ENCODE data around the gene ABCA7. TPM values are rescaled to one million over a fixed set of nuclear protein-coding genes. Genes with fewer than 3 reads are reported as not detected.
"Not testable (repeated sequence)": the region's sequence is repeated elsewhere in the genome, so short reads cannot be mapped to it uniquely, and the experiment has no call there.

The ABCA7 gene
- total RNA-seq, 1 experiment from 2014 or later, result 23.8 TPM

DNA sequence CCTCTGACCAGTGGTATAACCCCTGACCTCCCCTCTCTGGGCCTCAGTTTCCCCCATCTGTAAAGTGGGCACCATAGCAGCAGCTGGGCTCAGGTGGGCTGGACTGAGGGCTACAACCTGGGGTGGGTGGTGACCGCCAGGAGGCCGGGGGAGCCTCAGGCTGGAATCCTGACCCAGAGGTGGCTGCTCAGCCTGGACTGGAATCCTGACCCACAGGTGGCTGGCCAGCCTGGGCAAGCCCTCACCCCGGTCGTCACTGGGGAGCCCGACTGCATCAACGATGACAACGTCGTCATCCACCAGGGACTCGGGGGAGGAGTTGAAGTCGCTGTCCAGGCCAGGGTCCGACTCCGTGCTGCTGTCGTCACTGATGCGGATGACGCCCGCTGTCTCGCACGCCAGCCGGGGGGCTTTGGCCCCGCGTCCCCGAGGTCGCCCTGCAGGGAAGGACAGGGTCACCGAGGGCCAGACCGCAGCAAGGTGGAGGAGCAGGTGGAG, 74.1 kb downstream of the ABCA7 start:
- DNase-seq, result no peak
- no peak overlapping the region for H3K9ac ChIP-seq (ENCODE audit: low read length)
- H4K20me1 ChIP-seq (ENCODE audit: insufficient read depth, low read depth, low read length), result peaks cover 5% of the 10 kb centered on the region; the same call in 1 of the 2 replicates

DNA sequence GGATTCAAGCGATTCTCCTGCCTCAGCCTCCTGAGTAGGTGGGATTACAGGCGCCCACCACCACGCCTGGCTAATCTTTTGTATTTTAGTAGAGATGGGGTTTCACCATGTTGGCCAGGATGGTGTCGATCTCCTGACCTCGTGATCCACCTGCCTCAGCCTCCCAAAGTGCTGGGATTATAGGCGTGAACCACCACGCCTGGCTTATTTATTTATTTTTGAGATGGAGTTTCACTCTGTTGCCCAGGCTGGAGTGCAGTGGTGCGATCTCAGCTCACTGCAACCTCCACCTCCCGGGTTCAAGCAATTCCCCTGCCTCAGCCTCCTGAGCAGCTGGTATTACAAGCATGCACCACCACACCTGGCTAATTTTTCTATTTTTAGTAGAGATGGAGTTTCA, 74.8 kb downstream of the ABCA7 start:
- H3K79me2 ChIP-seq (ENCODE audit: low read length); H3K4me3 ChIP-seq (ENCODE audit: low read length); H3K4me1 ChIP-seq (ENCODE audit: low read length); H3K27me3 ChIP-seq (ENCODE audit: low read length); DNase-seq; H3K27ac ChIP-seq (ENCODE audit: low read length); H3K9me2 ChIP-seq (replicated peaks; ENCODE audit: insufficient read depth, low read length); H2AFZ ChIP-seq (ENCODE audit: low read length); H3K4me2 ChIP-seq (ENCODE audit: low read depth, low read length, poor library complexity, severe bottlenecking); H4K20me1 ChIP-seq (ENCODE audit: insufficient read depth, low read depth, low read length); H3K36me3 ChIP-seq (ENCODE audit: insufficient read depth, low read length); H3K9me3 ChIP-seq (ENCODE audit: low read length); H3K9ac ChIP-seq (ENCODE audit: low read length): not testable (repeated sequence)

More for the DNA sequence above, 74.1 kb downstream of the ABCA7 start:
- H3K9me3 ChIP-seq (ENCODE audit: low read length), result no peaks in the 10 kb centered on the region
- H2AFZ ChIP-seq (ENCODE audit: low read length), result no peak overlapping the region
- H3K36me3 ChIP-seq (ENCODE audit: insufficient read depth, low read length), result no peaks in the 10 kb centered on the region
- no peaks in the 10 kb centered on the region for H3K27me3 ChIP-seq (ENCODE audit: low read length)
- no peak overlapping the region for H3K4me2 ChIP-seq (ENCODE audit: low read depth, low read length, poor library complexity, severe bottlenecking)
- no peak overlapping the region for H3K27ac ChIP-seq (ENCODE audit: low read length)
- no peak overlapping the region for H3K4me3 ChIP-seq (ENCODE audit: low read length)
- no peaks in the 10 kb centered on the region for H3K79me2 ChIP-seq (ENCODE audit: low read length)
- H3K4me1 ChIP-seq (ENCODE audit: low read length), result peaks cover 3% of the 10 kb centered on the region; the same call in 1 of the 2 replicates
- no peaks in the 10 kb centered on the region for H3K9me2 ChIP-seq (replicated peaks; ENCODE audit: insufficient read depth, low read length)

Small RNA genes lying within 50 kb of the gene (small RNA-seq; reads per million reads assigned to genes)
- 0.91 reads per million, percentile 27 among the genes with 10 or more reads in this experiment for gene RNU6-2

Other genes with a start within 250 kb of the ABCA7 start
- gene PTBP1, start 242.7 kb upstream of the ABCA7 start, total RNA-seq (2014; rRNA removed; shearing (Covaris generic); ENCODE audit: low replicate concordance), result 170 and 172 TPM in 2 replicates
- gene PLPPR3, start 218.2 kb upstream of the ABCA7 start, total RNA-seq (2014; rRNA removed; shearing (Covaris generic); ENCODE audit: low replicate concordance), result not detected in 2 replicates
- gene AZU1, start 212.3 kb upstream of the ABCA7 start, total RNA-seq (2014; rRNA removed; shearing (Covaris generic); ENCODE audit: low replicate concordance), result not detected in 2 replicates
- gene PRTN3, start 199.1 kb upstream of the ABCA7 start, total RNA-seq (2014; rRNA removed; shearing (Covaris generic); ENCODE audit: low replicate concordance), result not detected in 2 replicates
- gene ELANE, start 187.8 kb upstream of the ABCA7 start, total RNA-seq (2014; rRNA removed; shearing (Covaris generic); ENCODE audit: low replicate concordance), result not detected in 2 replicates
- 1.5 and 6.9 TPM in 2 replicates for gene CFD, start 180.4 kb upstream of the ABCA7 start, total RNA-seq (2014; rRNA removed; shearing (Covaris generic); ENCODE audit: low replicate concordance)
- 10.8 and 14.1 TPM in 2 replicates for gene MED16, start 146.9 kb upstream of the ABCA7 start, total RNA-seq (2014; rRNA removed; shearing (Covaris generic); ENCODE audit: low replicate concordance)
- not detected in 2 replicates for gene RNU6-9, start 146.6 kb upstream of the ABCA7 start, total RNA-seq (2014; rRNA removed; shearing (Covaris generic); ENCODE audit: low replicate concordance)
- gene R3HDM4, start 126.9 kb upstream of the ABCA7 start, total RNA-seq (2014; rRNA removed; shearing (Covaris generic); ENCODE audit: low replicate concordance), result 41.9 and 43.8 TPM in 2 replicates
- not detected in 2 replicates for gene KISS1R, start 122.8 kb upstream of the ABCA7 start, total RNA-seq (2014; rRNA removed; shearing (Covaris generic); ENCODE audit: low replicate concordance)
- 2.0 and 4.6 TPM in 2 replicates for gene ARID3A, start 114.1 kb upstream of the ABCA7 start, total RNA-seq (2014; rRNA removed; shearing (Covaris generic); ENCODE audit: low replicate concordance)
- gene WDR18, start 55.8 kb upstream of the ABCA7 start, total RNA-seq (2014; rRNA removed; shearing (Covaris generic); ENCODE audit: low replicate concordance), result 41.1 and 87.2 TPM in 2 replicates
- 1.4 TPM in 1 of 2 replicates, not detected in the other for gene GRIN3B, start 39.7 kb upstream of the ABCA7 start, total RNA-seq (2014; rRNA removed; shearing (Covaris generic); ENCODE audit: low replicate concordance)
- 133 and 167 TPM in 2 replicates for gene TMEM259, start 19.0 kb upstream of the ABCA7 start, total RNA-seq (2014; rRNA removed; shearing (Covaris generic); ENCODE audit: low replicate concordance)
- gene RNU6-2, start 18.6 kb upstream of the ABCA7 start, total RNA-seq (2014; rRNA removed; shearing (Covaris generic); ENCODE audit: low replicate concordance), result not detected in 2 replicates
- gene CNN2, start 13.5 kb upstream of the ABCA7 start, total RNA-seq (2014; rRNA removed; shearing (Covaris generic); ENCODE audit: low replicate concordance), result 88.6 and 97.9 TPM in 2 replicates
- 31.5 and 114 TPM in 2 replicates for gene ARHGAP45, start 27.1 kb downstream of the ABCA7 start, total RNA-seq (2014; rRNA removed; shearing (Covaris generic); ENCODE audit: low replicate concordance)
- 117 and 222 TPM in 2 replicates for gene POLR2E, start 55.3 kb downstream of the ABCA7 start, total RNA-seq (2014; rRNA removed; shearing (Covaris generic); ENCODE audit: low replicate concordance)
- 286 and 423 TPM in 2 replicates for gene GPX4, start 63.9 kb downstream of the ABCA7 start, total RNA-seq (2014; rRNA removed; shearing (Covaris generic); ENCODE audit: low replicate concordance)
- 7.9 and 17.1 TPM in 2 replicates for gene SBNO2, start 134.2 kb downstream of the ABCA7 start, total RNA-seq (2014; rRNA removed; shearing (Covaris generic); ENCODE audit: low replicate concordance)
- 40.3 and 102 TPM in 2 replicates for gene STK11, start 165.7 kb downstream of the ABCA7 start, total RNA-seq (2014; rRNA removed; shearing (Covaris generic); ENCODE audit: low replicate concordance)
- 1.6 and 4.1 TPM in 2 replicates for gene CBARP, start 197.9 kb downstream of the ABCA7 start, total RNA-seq (2014; rRNA removed; shearing (Covaris generic); ENCODE audit: low replicate concordance)
- 64.3 and 110 TPM in 2 replicates for gene ATP5F1D, start 201.6 kb downstream of the ABCA7 start, total RNA-seq (2014; rRNA removed; shearing (Covaris generic); ENCODE audit: low replicate concordance)
- 21.4 and 40.5 TPM in 2 replicates for gene MIDN, start 208.5 kb downstream of the ABCA7 start, total RNA-seq (2014; rRNA removed; shearing (Covaris generic); ENCODE audit: low replicate concordance)
- 141 and 291 TPM in 2 replicates for gene CIRBP, start 229.2 kb downstream of the ABCA7 start, total RNA-seq (2014; rRNA removed; shearing (Covaris generic); ENCODE audit: low replicate concordance)
- 32.7 and 68.1 TPM in 2 replicates for gene FAM174C, start 235.4 kb downstream of the ABCA7 start, total RNA-seq (2014; rRNA removed; shearing (Covaris generic); ENCODE audit: low replicate concordance)
- not detected in 2 replicates for gene EFNA2, start 245.8 kb downstream of the ABCA7 start, total RNA-seq (2014; rRNA removed; shearing (Covaris generic); ENCODE audit: low replicate concordance)